HL-60 (cell line): Measurements from ENCODE around the gene MANBA.

Source experiments
- DNase-seq, 2 experiments: peaks; one replicate each; pipeline ENCODE4 v3.0.0-alpha.2; 2010 to 2020; ENCODE audit warnings: low read depth in 1 of 2, low spot score in 1 of 2
- H3K27ac ChIP-seq: fragments of 250-450 bp; sonication (Bioruptor Pico); replicated peaks from 2 replicates; pipeline ENCODE4 v1.5.1; 2020; ENCODE audit warnings: mild to moderate bottlenecking, moderate library complexity
- H3K27me3 ChIP-seq: fragments of 250-450 bp; sonication (Bioruptor Pico); 2 replicates; pipeline ENCODE4 v1.5.1; 2021; ENCODE audit warnings: mild to moderate bottlenecking, moderate library complexity; ENCODE audit not compliant: insufficient read depth, poor library complexity, severe bottlenecking
- H3K4me3 ChIP-seq: replicated peaks from 2 replicates; pipeline ENCODE4 v1.5.1; 2011; ENCODE audit warnings: mild to moderate bottlenecking, control low read depth, low read length; ENCODE audit not compliant: insufficient read depth
- CTCF ChIP-seq: IDR thresholded peaks from one replicate; pipeline ENCODE4 v1.5.1; 2011; ENCODE audit warnings: low read length, control low read depth, inconsistent platforms; ENCODE audit not compliant: insufficient read depth
- GABPA ChIP-seq: IDR thresholded peaks from 2 replicates; pipeline ENCODE4 v1.6.1; 2012; ENCODE audit warnings: low read depth
- POLR2AphosphoS5 ChIP-seq: IDR thresholded peaks from 2 replicates; pipeline ENCODE4 v1.6.1; 2012; ENCODE audit warnings: low read depth
- REST ChIP-seq: IDR thresholded peaks from 2 replicates; pipeline ENCODE4 v1.6.1; 2012; ENCODE audit warnings: low read depth; ENCODE audit not compliant: insufficient replicate concordance
- SPI1 ChIP-seq: IDR thresholded peaks from 2 replicates; pipeline ENCODE4 v1.6.1; 2012; ENCODE audit warnings: low read depth, mild to moderate bottlenecking, borderline replicate concordance

MANBA gene

GRCh38 chr4:102586644-102587021 is 174.1 kb downstream of the MANBA start:
- no peak overlapping the region for H3K27ac ChIP-seq
- DNase-seq, result no peak
- TF ChIP-seq SPI1, result no peak
- no peak for TF ChIP-seq CTCF
- no peak for TF ChIP-seq POLR2AphosphoS5
- TF ChIP-seq REST, result no peak
- TF ChIP-seq GABPA, result no peak

GRCh38 chr4:102586002-102586643 is 174.6 kb downstream of the MANBA start:
- no peak for DNase-seq
- no peaks in the 10 kb centered on the region for H3K27me3 ChIP-seq
- no peak overlapping the region for H3K4me3 ChIP-seq
- TF ChIP-seq CTCF (no peak), GABPA (no peak), REST (no peak), SPI1 (no peak), POLR2AphosphoS5 (no peak)
- H3K27ac ChIP-seq, result no peak overlapping the region

More at GRCh38 chr4:102586644-102587021, 174.1 kb downstream of the MANBA start:
- Histone ChIP-seq H3K27me3 (no peaks in the 10 kb centered on the region), H3K4me3 (no peak overlapping the region)

- no peak for DNase-seq
- no peak for TF ChIP-seq REST
- no peak for TF ChIP-seq SPI1
- TF ChIP-seq CTCF, result no peak
- no peak for TF ChIP-seq GABPA
- no peak for TF ChIP-seq POLR2AphosphoS5
- no peak overlapping the region for H3K27ac ChIP-seq
- no peaks in the 10 kb centered on the region for H3K27me3 ChIP-seq
- no peak overlapping the region for H3K4me3 ChIP-seq
These were observed 175.4 kb downstream of the MANBA start for GRCh38 chr4:102585329-102585728.
